Measurements from ENCODE around the gene TMCO4.
A peak's percentile ranks its signal among the peaks of the same experiment; 100 is the strongest.
"Not testable (repeated sequence)": the region's sequence is repeated elsewhere in the genome, so short reads cannot be mapped to it uniquely, and the experiment has no call there.

The TMCO4 gene

GRCh38 chr1:19812875-19813642 is 13.3 kb upstream of the TMCO4 start:
- DNase-seq = no peak

GRCh38 chr1:19811206-19811851 is 11.6 kb upstream of the TMCO4 start:
- peak; percentile 62 for DNase-seq

GRCh38 chr1:19809044-19809750 is 9.5 kb upstream of the TMCO4 start:
- no peak for DNase-seq

- DNase-seq = no peak
These were observed 8.6 kb upstream of the TMCO4 start for GRCh38 chr1:19808351-19808750.

- DNase-seq = no peak
These were observed 5.1 kb upstream of the TMCO4 start for GRCh38 chr1:19804831-19805251.

GRCh38 chr1:19802269-19802668 is 2.6 kb upstream of the TMCO4 start:
- DNase-seq = no peak

- DNase-seq = peak; percentile 40
These were observed 524 bp upstream of the TMCO4 start for GRCh38 chr1:19800076-19800804.

GRCh38 chr1:19798486-19799229 is 1.1 kb downstream of the TMCO4 start:
- DNase-seq = no peak

- DNase-seq = no peak
These were observed 1.9 kb downstream of the TMCO4 start for GRCh38 chr1:19797827-19798226.

- no peak for DNase-seq
These were observed 5.1 kb downstream of the TMCO4 start for GRCh38 chr1:19794583-19794982.

GRCh38 chr1:19793360-19794046 is 6.2 kb downstream of the TMCO4 start:
- no peak for DNase-seq

GRCh38 chr1:19792237-19793002 is 7.3 kb downstream of the TMCO4 start:
- DNase-seq = no peak

- DNase-seq = not testable (repeated sequence)
These were observed 9.4 kb downstream of the TMCO4 start for GRCh38 chr1:19790061-19790975.

- no peak for DNase-seq
These were observed 12.7 kb downstream of the TMCO4 start for GRCh38 chr1:19786988-19787423.

- no peak for DNase-seq
These were observed 14.1 kb downstream of the TMCO4 start for GRCh38 chr1:19785660-19786059.

- no peak for DNase-seq
These were observed 19.3 kb downstream of the TMCO4 start for GRCh38 chr1:19780267-19780877.

- no peak for DNase-seq
These were observed 22.8 kb downstream of the TMCO4 start for GRCh38 chr1:19776933-19777332.

GRCh38 chr1:19776287-19776686 is 23.4 kb downstream of the TMCO4 start:
- DNase-seq = no peak

GRCh38 chr1:19775831-19776230 is 23.9 kb downstream of the TMCO4 start:
- no peak for DNase-seq

Measured in stimulated activated CD4-positive, alpha-beta T cell treated with anti-CD3 and anti-CD28 coated beads, Interleukin-1b, Interleukin-23, amount 100 ng/mL, for 48 hours (primary cell).